K562 (cell line): ENCODE results near the gene OR6S1. TPM values are rescaled to one million over a fixed set of nuclear protein-coding genes. Genes with fewer than 3 reads are reported as not detected.

Source experiments
- BRD9 ChIP-seq: fragments of 450-650 bp; IDR thresholded peaks from 2 replicates; pipeline ENCODE4 v1.6.1; 2018; ENCODE audit warnings: low read depth; ENCODE audit not compliant: partially characterized antibody
- HDAC8 ChIP-seq: fragments of 450-650 bp; IDR thresholded peaks from 2 replicates; pipeline ENCODE4 v1.6.1; 2016; ENCODE audit warnings: mild to moderate bottlenecking, missing genetic modification characterization, moderate library complexity, missing compliant biosample characterization
- NFYB ChIP-seq: IDR thresholded peaks from 2 replicates; pipeline ENCODE4 v1.6.1; 2011; ENCODE audit warnings: mild to moderate bottlenecking, moderate library complexity; ENCODE audit not compliant: insufficient read length; ENCODE audit errors: extremely low read depth
- POLR3G ChIP-seq: IDR thresholded peaks from 2 replicates; pipeline ENCODE4 v1.6.1; 2011; ENCODE audit not compliant: insufficient read length, insufficient replicate concordance; ENCODE audit errors: extremely low read depth
- SRF ChIP-seq, 2 experiments: fragments of 250-450, 450-650 bp in 1 of 2; sonication (Bioruptor Pico) in 1 of 2; sonication (generic) in 1 of 2; formaldehyde crosslinking; IDR thresholded peaks; 2 replicates each; pipeline versions ENCODE4 v1.5.0 to v1.5.1; 2020 to 2022; ENCODE audit warnings: mild to moderate bottlenecking in 1 of 2, missing genetic modification reagents in 1 of 2
- TAF1 ChIP-seq: IDR thresholded peaks from 2 replicates; pipeline ENCODE4 v1.6.1; 2011; ENCODE audit warnings: mild to moderate bottlenecking, low read length, moderate library complexity; ENCODE audit not compliant: insufficient read depth, control insufficient read depth, severe bottlenecking; ENCODE audit errors: extremely low read depth
- TCF15 ChIP-seq: fragments of 250-450 bp; sonication (Bioruptor Pico); IDR thresholded peaks from 2 replicates; pipeline ENCODE4 v1.8.0; 2022; ENCODE audit warnings: moderate library complexity, mild to moderate bottlenecking, inconsistent platforms
- ZNF212 ChIP-seq: fragments of 450-650 bp; formaldehyde crosslinking; IDR thresholded peaks from 2 replicates; pipeline ENCODE4 v1.4.0; 2020; ENCODE audit warnings: mild to moderate bottlenecking
- polyA plus RNA-seq, 8 experiments: library from polyadenylated mRNA; depleted of rRNA in 4 of 8; stranded (reverse) in 5 of 8; unstranded in 3 of 8; fragments of >200 nt; fragmentation: Nextera tagmentation in 2 of 8; fragmentation: Illumina TruSeq in 1 of 8; extraction: Ambion mirVana in 2 of 8; extraction: Trizol in 1 of 8; gene quantifications; 2 replicates each; pipeline versions ENCODE4 v1.2.1 to v1.2.3, GENCODE V29; 2011 to 2014; ENCODE audit warnings: inconsistent platforms in 1 of 8, missing spikeins in 1 of 8
- total RNA-seq, 7 experiments: library from RNA; depleted of rRNA in 6 of 7; stranded (reverse); fragments of >200 nt in 6 of 7; fragmentation: Illumina TruSeq in 2 of 7; extraction: Trizol in 2 of 7; gene quantifications; 2 replicates each; pipeline versions ENCODE4 v1.2.1 to v1.2.3, GENCODE V29; 2011 to 2021; ENCODE audit warnings: low replicate concordance in 1 of 7
- TF ChIP-seq, protein P1 (sequence below), 2 experiments: fragments of 450-650 bp; formaldehyde crosslinking in 1 of 2; IDR thresholded peaks; 2 replicates each; pipeline versions ENCODE4 v1.4.0 to v1.6.1; 2014 to 2020; ENCODE audit warnings: mild to moderate bottlenecking in 2 of 2, borderline replicate concordance in 1 of 2, low read depth in 1 of 2
- TF ChIP-seq, protein P2 (sequence below): fragments of 450-650 bp; formaldehyde crosslinking; IDR thresholded peaks from 2 replicates; pipeline ENCODE4 v1.4.0; 2022; ENCODE audit warnings: missing genetic modification characterization
- TF ChIP-seq, protein P3 (sequence below): fragments of 450-650 bp; formaldehyde crosslinking; IDR thresholded peaks from 2 replicates; pipeline ENCODE4 v1.4.0; 2020; ENCODE audit warnings: mild to moderate bottlenecking, moderate library complexity

OR6S1 gene
- total and polyA plus RNA-seq, 9 of the 15 experiments (the other 6 are each of a cell fraction or from before 2014, with no cell fraction given): not detected

- TF ChIP-seq, protein P1, sequence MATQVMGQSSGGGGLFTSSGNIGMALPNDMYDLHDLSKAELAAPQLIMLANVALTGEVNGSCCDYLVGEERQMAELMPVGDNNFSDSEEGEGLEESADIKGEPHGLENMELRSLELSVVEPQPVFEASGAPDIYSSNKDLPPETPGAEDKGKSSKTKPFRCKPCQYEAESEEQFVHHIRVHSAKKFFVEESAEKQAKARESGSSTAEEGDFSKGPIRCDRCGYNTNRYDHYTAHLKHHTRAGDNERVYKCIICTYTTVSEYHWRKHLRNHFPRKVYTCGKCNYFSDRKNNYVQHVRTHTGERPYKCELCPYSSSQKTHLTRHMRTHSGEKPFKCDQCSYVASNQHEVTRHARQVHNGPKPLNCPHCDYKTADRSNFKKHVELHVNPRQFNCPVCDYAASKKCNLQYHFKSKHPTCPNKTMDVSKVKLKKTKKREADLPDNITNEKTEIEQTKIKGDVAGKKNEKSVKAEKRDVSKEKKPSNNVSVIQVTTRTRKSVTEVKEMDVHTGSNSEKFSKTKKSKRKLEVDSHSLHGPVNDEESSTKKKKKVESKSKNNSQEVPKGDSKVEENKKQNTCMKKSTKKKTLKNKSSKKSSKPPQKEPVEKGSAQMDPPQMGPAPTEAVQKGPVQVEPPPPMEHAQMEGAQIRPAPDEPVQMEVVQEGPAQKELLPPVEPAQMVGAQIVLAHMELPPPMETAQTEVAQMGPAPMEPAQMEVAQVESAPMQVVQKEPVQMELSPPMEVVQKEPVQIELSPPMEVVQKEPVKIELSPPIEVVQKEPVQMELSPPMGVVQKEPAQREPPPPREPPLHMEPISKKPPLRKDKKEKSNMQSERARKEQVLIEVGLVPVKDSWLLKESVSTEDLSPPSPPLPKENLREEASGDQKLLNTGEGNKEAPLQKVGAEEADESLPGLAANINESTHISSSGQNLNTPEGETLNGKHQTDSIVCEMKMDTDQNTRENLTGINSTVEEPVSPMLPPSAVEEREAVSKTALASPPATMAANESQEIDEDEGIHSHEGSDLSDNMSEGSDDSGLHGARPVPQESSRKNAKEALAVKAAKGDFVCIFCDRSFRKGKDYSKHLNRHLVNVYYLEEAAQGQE (IDR thresholded peaks at IDR 0.05; ENCODE audit: borderline replicate concordance): peak; percentile 55
- TF ChIP-seq, protein P1 (CRISPR knock-in tag; IDR thresholded peaks at IDR 0.05; ENCODE audit: low read depth): no peak
- TF ChIP-seq, protein P2, sequence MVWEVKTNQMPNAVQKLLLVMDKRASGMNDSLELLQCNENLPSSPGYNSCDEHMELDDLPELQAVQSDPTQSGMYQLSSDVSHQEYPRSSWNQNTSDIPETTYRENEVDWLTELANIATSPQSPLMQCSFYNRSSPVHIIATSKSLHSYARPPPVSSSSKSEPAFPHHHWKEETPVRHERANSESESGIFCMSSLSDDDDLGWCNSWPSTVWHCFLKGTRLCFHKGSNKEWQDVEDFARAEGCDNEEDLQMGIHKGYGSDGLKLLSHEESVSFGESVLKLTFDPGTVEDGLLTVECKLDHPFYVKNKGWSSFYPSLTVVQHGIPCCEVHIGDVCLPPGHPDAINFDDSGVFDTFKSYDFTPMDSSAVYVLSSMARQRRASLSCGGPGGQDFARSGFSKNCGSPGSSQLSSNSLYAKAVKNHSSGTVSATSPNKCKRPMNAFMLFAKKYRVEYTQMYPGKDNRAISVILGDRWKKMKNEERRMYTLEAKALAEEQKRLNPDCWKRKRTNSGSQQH (CRISPR knock-in tag): no peak
- TF ChIP-seq BRD9: no peak
- TF ChIP-seq ZNF212: no peak
- no peak for TF ChIP-seq SRF (CRISPR knock-in tag; IDR thresholded peaks at IDR 0.05)
- TF ChIP-seq, protein P3, sequence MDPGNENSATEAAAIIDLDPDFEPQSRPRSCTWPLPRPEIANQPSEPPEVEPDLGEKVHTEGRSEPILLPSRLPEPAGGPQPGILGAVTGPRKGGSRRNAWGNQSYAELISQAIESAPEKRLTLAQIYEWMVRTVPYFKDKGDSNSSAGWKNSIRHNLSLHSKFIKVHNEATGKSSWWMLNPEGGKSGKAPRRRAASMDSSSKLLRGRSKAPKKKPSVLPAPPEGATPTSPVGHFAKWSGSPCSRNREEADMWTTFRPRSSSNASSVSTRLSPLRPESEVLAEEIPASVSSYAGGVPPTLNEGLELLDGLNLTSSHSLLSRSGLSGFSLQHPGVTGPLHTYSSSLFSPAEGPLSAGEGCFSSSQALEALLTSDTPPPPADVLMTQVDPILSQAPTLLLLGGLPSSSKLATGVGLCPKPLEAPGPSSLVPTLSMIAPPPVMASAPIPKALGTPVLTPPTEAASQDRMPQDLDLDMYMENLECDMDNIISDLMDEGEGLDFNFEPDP (CRISPR knock-in tag): no peak
- TF ChIP-seq TCF15: no peak
- peak; percentile 65 for TF ChIP-seq NFYB
- TF ChIP-seq POLR3G: no peak
- TF ChIP-seq TAF1: no peak
- TF ChIP-seq HDAC8 (tag): no peak
- TF ChIP-seq, all 486 proteins: peak for 8
Measured at GRCh38 chr14:20679907-20680306, 38.4 kb upstream of the OR6S1 start (continued).
